CD14-positive monocyte (primary cell): ENCODE measurements around the gene YJU2. TPM values are rescaled to one million over a fixed set of nuclear protein-coding genes. Genes with fewer than 3 reads are reported as not detected.
"Not testable (repeated sequence)": the region's sequence is repeated elsewhere in the genome, so short reads cannot be mapped to it uniquely, and the experiment has no call there.

Source experiments
- DNase-seq, 3 donors: peaks; one replicate each; pipeline ENCODE4 v3.0.0-alpha.2; 2011 to 2022
- H2AFZ ChIP-seq: 2 replicates; pipeline ENCODE4 v1.6.0; 2012; ENCODE audit warnings: mild to moderate bottlenecking, low read depth, low read length, inconsistent platforms; ENCODE audit not compliant: insufficient read depth, poor library complexity, severe bottlenecking
- H3K27ac ChIP-seq, 2 donors: 1 replicate in 1 of 2; 2 replicates in 1 of 2; pipeline ENCODE4 v1.5.1; 2012 to 2013; ENCODE audit warnings: low read length in 2 of 2, control low read depth in 1 of 2, inconsistent platforms in 1 of 2, low read depth in 1 of 2, mild to moderate bottlenecking in 1 of 2
- H3K27me3 ChIP-seq, 2 donors: one replicate each; pipeline versions ENCODE4 v1.6.0 to v1.6.1; 2011 to 2013; ENCODE audit warnings: low read length in 2 of 2; ENCODE audit not compliant: control insufficient read depth in 2 of 2, insufficient read depth in 2 of 2
- H3K36me3 ChIP-seq, 2 donors: replicated peaks in 1 of 2; 1 replicate in 1 of 2; 2 replicates in 1 of 2; pipeline versions ENCODE4 v1.5.1 to v1.6.1; 2012 to 2013; ENCODE audit warnings: low read length in 2 of 2, control low read depth in 1 of 2, inconsistent platforms in 1 of 2, mild to moderate bottlenecking in 1 of 2; ENCODE audit not compliant: insufficient read depth in 2 of 2, control insufficient read depth in 1 of 2
- H3K4me1 ChIP-seq, 2 donors: 1 replicate in 1 of 2; 2 replicates in 1 of 2; pipeline versions ENCODE4 v1.5.1 to v1.6.1; 2012 to 2013; ENCODE audit warnings: low read length in 2 of 2, control low read depth in 1 of 2, inconsistent platforms in 1 of 2, mild to moderate bottlenecking in 1 of 2, moderate library complexity in 1 of 2; ENCODE audit not compliant: insufficient read depth in 2 of 2, control insufficient read depth in 1 of 2
- H3K4me2 ChIP-seq: replicated peaks from 2 replicates; pipeline ENCODE3; 2012; ENCODE audit warnings: low read length, moderate library complexity, mild to moderate bottlenecking; ENCODE audit not compliant: poor library complexity, severe bottlenecking; ENCODE audit errors: extremely low read depth
- H3K4me3 ChIP-seq, 3 experiments: fragments of 200-600 bp in 1 of 3; sonication (generic) in 1 of 3; replicated peaks in 1 of 3; 1 replicate in 2 of 3; 2 replicates in 1 of 3; pipeline ENCODE4 v1.5.1; 2011 to 2013; ENCODE audit warnings: low read length in 3 of 3, mild to moderate bottlenecking in 3 of 3, control low read depth in 2 of 3, low read depth in 2 of 3, inconsistent platforms in 1 of 3, moderate library complexity in 1 of 3
- H3K79me2 ChIP-seq: 2 replicates; pipeline ENCODE4 v1.6.0; 2012; ENCODE audit warnings: mild to moderate bottlenecking, control low read depth, inconsistent platforms, low read length, moderate library complexity; ENCODE audit not compliant: insufficient read depth
- H3K9ac ChIP-seq: 2 replicates; pipeline ENCODE4 v1.6.0; 2017; ENCODE audit warnings: low read length, mild to moderate bottlenecking; ENCODE audit not compliant: insufficient read depth, poor library complexity, severe bottlenecking
- H3K9me3 ChIP-seq, 2 donors: replicated peaks in 1 of 2; 1 replicate in 1 of 2; 2 replicates in 1 of 2; pipeline versions ENCODE4 v1.5.1 to v1.6.1; 2012 to 2013; ENCODE audit warnings: low read length in 2 of 2, control low read depth in 1 of 2; ENCODE audit not compliant: control insufficient read depth in 1 of 2, insufficient read depth in 1 of 2
- H4K20me1 ChIP-seq: 2 replicates; pipeline ENCODE4 v1.6.0; 2012; ENCODE audit warnings: mild to moderate bottlenecking, low read length, control low read depth, moderate library complexity; ENCODE audit not compliant: insufficient read depth
- H3K27ac Mint-ChIP-seq, 7 donors: one replicate each; pipeline ENCODE4 v1.8.0; 2020; ENCODE audit warnings: mild to moderate bottlenecking in 7 of 7, mixed read lengths in 7 of 7, moderate library complexity in 6 of 7, inconsistent platforms in 2 of 7
- H3K27me3 Mint-ChIP-seq, 3 donors: one replicate each; pipeline ENCODE4 v1.8.0; 2021 to 2022; ENCODE audit warnings: low read depth in 3 of 3, mild to moderate bottlenecking in 3 of 3, mixed read lengths in 3 of 3, moderate library complexity in 3 of 3, inconsistent platforms in 1 of 3
- H3K36me3 Mint-ChIP-seq, 2 donors: one replicate each; pipeline ENCODE4 v1.8.0; 2020; ENCODE audit warnings: mixed read lengths in 2 of 2, inconsistent platforms in 1 of 2, mild to moderate bottlenecking in 1 of 2
- H3K4me1 Mint-ChIP-seq: one replicate; pipeline ENCODE4 v1.8.0; 2020; ENCODE audit warnings: mild to moderate bottlenecking, mixed read lengths
- H3K4me3 Mint-ChIP-seq, 2 donors: one replicate each; pipeline ENCODE4 v1.8.0; 2020; ENCODE audit warnings: mild to moderate bottlenecking in 2 of 2, mixed read lengths in 2 of 2, moderate library complexity in 1 of 2
- H3K9me3 Mint-ChIP-seq, 7 donors: one replicate each; pipeline ENCODE4 v1.8.0; 2020 to 2022; ENCODE audit warnings: mixed read lengths in 7 of 7, mild to moderate bottlenecking in 6 of 7, moderate library complexity in 6 of 7, inconsistent platforms in 2 of 7
- WGBS: methylation state at CpG from one replicate; pipeline ENCODE4 v1.1.5; 2013; ENCODE audit warnings: missing lambda C conversion rate; ENCODE audit not compliant: insufficient coverage; 5-methylcytosine and 5-hydroxymethylcytosine counted together
- intact Hi-C, 2 donors: fragments of 100-400 bp; cut with micrococcal nuclease; formaldehyde crosslinking; loops; one replicate each; pipeline versions ENCODE4 v1.15.0 to v1.15.1; 2023
- polyA plus RNA-seq, 3 donors: library from polyadenylated mRNA; depleted of rRNA in 1 of 3; unstranded in 2 of 3; stranded (reverse) in 1 of 3; fragments of 300-500 nt in 2 of 3; fragments of >200 nt in 1 of 3; fragmentation: Illumina TruSeq in 2 of 3; gene quantifications; 1 replicate in 2 of 3; 2 replicates in 1 of 3; pipeline ENCODE4 v1.2.3, GENCODE V29; 2012 to 2021
- TF ChIP-seq, protein P1 (sequence below): fragments of 200-600 bp; IDR thresholded peaks from one replicate; pipeline ENCODE4 v1.8.0; 2022; ENCODE audit warnings: antibody characterized with exemption, mild to moderate bottlenecking

Gene YJU2
- polyA plus RNA-seq, 3 donors: 8.6 to 19.3 (median 13.4) TPM

- no peak overlapping the region for H3K27ac Mint-ChIP-seq
- peaks cover 44 to 75% of the 10 kb centered on the region in 2 donors for H3K36me3 Mint-ChIP-seq
- H3K4me2 ChIP-seq: no peak overlapping the region
- H3K4me1 Mint-ChIP-seq: peaks cover 10% of the 10 kb centered on the region
- peaks cover 9 to 10% of the 10 kb centered on the region in 2 donors for H3K4me1 ChIP-seq
- no peak for DNase-seq
- 88% methylated on average over 13 of the region's 13 CpGs for WGBS
- no peak overlapping the region for H3K9ac ChIP-seq
- TF ChIP-seq, protein P1, sequence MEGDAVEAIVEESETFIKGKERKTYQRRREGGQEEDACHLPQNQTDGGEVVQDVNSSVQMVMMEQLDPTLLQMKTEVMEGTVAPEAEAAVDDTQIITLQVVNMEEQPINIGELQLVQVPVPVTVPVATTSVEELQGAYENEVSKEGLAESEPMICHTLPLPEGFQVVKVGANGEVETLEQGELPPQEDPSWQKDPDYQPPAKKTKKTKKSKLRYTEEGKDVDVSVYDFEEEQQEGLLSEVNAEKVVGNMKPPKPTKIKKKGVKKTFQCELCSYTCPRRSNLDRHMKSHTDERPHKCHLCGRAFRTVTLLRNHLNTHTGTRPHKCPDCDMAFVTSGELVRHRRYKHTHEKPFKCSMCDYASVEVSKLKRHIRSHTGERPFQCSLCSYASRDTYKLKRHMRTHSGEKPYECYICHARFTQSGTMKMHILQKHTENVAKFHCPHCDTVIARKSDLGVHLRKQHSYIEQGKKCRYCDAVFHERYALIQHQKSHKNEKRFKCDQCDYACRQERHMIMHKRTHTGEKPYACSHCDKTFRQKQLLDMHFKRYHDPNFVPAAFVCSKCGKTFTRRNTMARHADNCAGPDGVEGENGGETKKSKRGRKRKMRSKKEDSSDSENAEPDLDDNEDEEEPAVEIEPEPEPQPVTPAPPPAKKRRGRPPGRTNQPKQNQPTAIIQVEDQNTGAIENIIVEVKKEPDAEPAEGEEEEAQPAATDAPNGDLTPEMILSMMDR: no peak
- H2AFZ ChIP-seq: no peak overlapping the region
- H3K79me2 ChIP-seq: no peaks in the 10 kb centered on the region
- no peak overlapping the region for H3K27ac ChIP-seq
- peaks cover 9% of the 10 kb centered on the region for H4K20me1 ChIP-seq
- H3K27me3 Mint-ChIP-seq: peaks cover 0 to 3% (median 2%) of the 10 kb centered on the region in 3 donors
- H3K4me3 ChIP-seq: no peak overlapping the region
- no peaks in the 10 kb centered on the region for H3K27me3 ChIP-seq
- intact Hi-C loops: loop anchor here in 1 of 2 donors (5.0 to 10.0 kb wide), 2 partner anchors 83 to 256 kb away; no protein-coding TSS in a partner anchor
- H3K36me3 ChIP-seq: peaks cover 34 to 63% of the 10 kb centered on the region in 2 donors
- H3K9me3 ChIP-seq: no peaks in the 10 kb centered on the region
- H3K4me3 Mint-ChIP-seq: no peak overlapping the region
- H3K9me3 Mint-ChIP-seq: peaks cover 0 to 4% (median 2%) of the 10 kb centered on the region in 7 donors
Observed at GRCh38 chr19:4268816-4269430, 22.0 kb downstream of the YJU2 start.

DNA sequence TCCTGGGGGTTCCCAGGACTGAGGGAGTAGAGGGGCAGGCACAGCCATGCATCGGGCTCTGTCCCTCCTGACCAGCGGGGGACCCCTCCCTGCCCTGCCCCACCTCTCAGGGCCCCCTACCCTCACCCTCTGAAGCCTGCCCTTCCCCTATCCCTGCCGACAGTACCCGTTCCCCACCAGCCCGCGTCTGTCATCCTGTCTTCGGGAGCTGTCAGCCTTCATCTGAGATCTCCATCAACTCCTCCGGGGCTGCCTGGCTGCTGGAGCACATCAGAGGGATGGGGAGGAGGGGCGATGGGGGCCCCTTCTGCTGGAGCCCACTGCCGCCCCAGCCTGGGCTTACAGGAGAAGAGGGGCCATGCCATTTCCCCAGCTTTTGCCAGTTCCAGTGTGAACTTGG lies 26.0 kb downstream of the YJU2 start:
- Mint-ChIP-seq H3K27me3 (peaks cover 7 to 12% (median 9%) of the 10 kb centered on the region in 3 donors), H3K4me3 (no peak overlapping the region), H3K4me1 (no peaks in the 10 kb centered on the region), H3K36me3 (peaks cover 21 to 39% of the 10 kb centered on the region in 2 donors), H3K9me3 (peaks cover 0 to 8% (median 2%) of the 10 kb centered on the region in 7 donors), H3K27ac (no peak overlapping the region)
- Histone ChIP-seq H3K4me2 (no peak overlapping the region), H3K79me2 (no peaks in the 10 kb centered on the region), H3K27ac (no peak overlapping the region), H4K20me1 (no peaks in the 10 kb centered on the region), H2AFZ (no peak overlapping the region), H3K9me3 (no peaks in the 10 kb centered on the region), H3K4me3 (no peak overlapping the region), H3K36me3 (peaks cover 25 to 34% of the 10 kb centered on the region in 2 donors), H3K27me3 (peaks cover under 1 to 7% of the 10 kb centered on the region in 2 donors), H3K4me1 (no peaks in the 10 kb centered on the region), H3K9ac (no peak overlapping the region)
- TF ChIP-seq, protein P1: no peak
- WGBS: 100% methylated on average over 2 of the region's 10 CpGs
- intact Hi-C loops: no loop called here
- DNase-seq: no peak

- DNase-seq, H3K27ac Mint-ChIP-seq, intact Hi-C loops, H3K4me2 ChIP-seq, H3K4me3 ChIP-seq, H4K20me1 ChIP-seq, H3K9ac ChIP-seq, H3K27ac ChIP-seq, H2AFZ ChIP-seq, H3K4me1 Mint-ChIP-seq, H3K79me2 ChIP-seq, H3K9me3 ChIP-seq, H3K4me3 Mint-ChIP-seq, H3K4me1 ChIP-seq: not testable (repeated sequence)
- H3K36me3 ChIP-seq: peaks cover 12 to 20% of the 10 kb centered on the region in 2 donors
- Mint-ChIP-seq H3K27me3 (peaks cover 16 to 26% (median 21%) of the 10 kb centered on the region in 3 donors), H3K9me3 (peaks cover 0 to 11% (median 3%) of the 10 kb centered on the region in 7 donors), H3K36me3 (peaks cover 9 to 24% of the 10 kb centered on the region in 2 donors)
- 71% methylated on average over 6 of the region's 6 CpGs for WGBS
- peaks cover 9 to 18% of the 10 kb centered on the region in 2 donors for H3K27me3 ChIP-seq
Observed at GRCh38 chr19:4274321-4274686, 27.4 kb downstream of the YJU2 start.
